Glutamatergic neuron (in vitro differentiated cells): ENCODE measurements around the gene LHX2. TPM values are rescaled to one million over a fixed set of nuclear protein-coding genes. Genes with fewer than 3 reads are reported as not detected.

Experiments used
- DNase-seq: peaks from one replicate; pipeline ENCODE4 v3.0.0; 2022
- H3K27ac Mint-ChIP-seq: one replicate; pipeline ENCODE4 v1.8.0; 2020; ENCODE audit warnings: mild to moderate bottlenecking, mixed read lengths, inconsistent platforms; ENCODE audit not compliant: unreplicated experiment
- H3K27me3 Mint-ChIP-seq: one replicate; pipeline ENCODE4 v1.8.0; 2020; ENCODE audit warnings: mild to moderate bottlenecking, moderate library complexity, mixed read lengths, inconsistent platforms; ENCODE audit not compliant: unreplicated experiment
- H3K36me3 Mint-ChIP-seq: one replicate; pipeline ENCODE4 v1.8.0; 2020; ENCODE audit warnings: mild to moderate bottlenecking, mixed read lengths, inconsistent platforms; ENCODE audit not compliant: unreplicated experiment
- H3K4me1 Mint-ChIP-seq: one replicate; pipeline ENCODE4 v1.8.0; 2020; ENCODE audit warnings: mild to moderate bottlenecking, low read depth, mixed read lengths, inconsistent platforms; ENCODE audit not compliant: unreplicated experiment
- H3K4me3 Mint-ChIP-seq: one replicate; pipeline ENCODE4 v1.8.0; 2020; ENCODE audit warnings: mild to moderate bottlenecking, mixed read lengths, inconsistent platforms; ENCODE audit not compliant: unreplicated experiment
- H3K9me3 Mint-ChIP-seq: one replicate; pipeline ENCODE4 v1.8.0; 2020; ENCODE audit warnings: mild to moderate bottlenecking, moderate library complexity, mixed read lengths, inconsistent platforms; ENCODE audit not compliant: unreplicated experiment
- CTCF ChIP-seq: fragments of 200-600 bp; sonication (generic); IDR thresholded peaks from one replicate; pipeline ENCODE4 v1.5.0; 2021; ENCODE audit not compliant: partially characterized antibody, unreplicated experiment
- total RNA-seq: library from RNA; stranded (reverse); fragmentation: NEBNext Ultra II Directional; extraction: Animal tissue kit (Norgen Biotek cat#: 25700); gene quantifications from one replicate; pipeline ENCODE4 v1.2.1, GENCODE V29; 2021; ENCODE audit not compliant: unreplicated experiment

Gene LHX2
- total RNA-seq, 1 donor from 2014 or later: 6.7 TPM

GRCh38 chr9:124024107-124024506 is 12.5 kb downstream of the LHX2 start:
- Mint-ChIP-seq H3K36me3 (peaks cover 9% of the 10 kb centered on the region), H3K27me3 (peaks cover 23% of the 10 kb centered on the region), H3K9me3 (no peaks in the 10 kb centered on the region), H3K27ac (no peak overlapping the region), H3K4me3 (no peak overlapping the region), H3K4me1 (peaks cover 3% of the 10 kb centered on the region)
- TF ChIP-seq CTCF: no peak
- DNase-seq: no peak

- Mint-ChIP-seq H3K27me3 (peaks cover 2% of the 10 kb centered on the region), H3K36me3 (no peaks in the 10 kb centered on the region), H3K27ac (no peak overlapping the region)
Observed at GRCh38 chr9:124029617-124030016, 18.0 kb downstream of the LHX2 start.

GRCh38 chr9:124030969-124031451 is 19.4 kb downstream of the LHX2 start:
- peaks cover 3% of the 10 kb centered on the region for H3K27me3 Mint-ChIP-seq
- H3K4me1 Mint-ChIP-seq: peaks cover 1% of the 10 kb centered on the region
- no peak for TF ChIP-seq CTCF
- H3K9me3 Mint-ChIP-seq: peaks cover 2% of the 10 kb centered on the region
- no peak overlapping the region for H3K27ac Mint-ChIP-seq
- no peak for DNase-seq
- no peak overlapping the region for H3K4me3 Mint-ChIP-seq
- H3K36me3 Mint-ChIP-seq: no peaks in the 10 kb centered on the region

More at GRCh38 chr9:124029617-124030016, 18.0 kb downstream of the LHX2 start:
- no peak overlapping the region for H3K4me3 Mint-ChIP-seq
- no peaks in the 10 kb centered on the region for H3K9me3 Mint-ChIP-seq
- no peak for TF ChIP-seq CTCF
- DNase-seq: no peak
- peaks cover 1% of the 10 kb centered on the region for H3K4me1 Mint-ChIP-seq

GRCh38 chr9:124032247-124032646 is 20.7 kb downstream of the LHX2 start:
- Mint-ChIP-seq H3K27me3 (peaks cover 7% of the 10 kb centered on the region), H3K4me3 (no peak overlapping the region), H3K4me1 (peaks cover 1% of the 10 kb centered on the region), H3K9me3 (peaks cover 4% of the 10 kb centered on the region), H3K27ac (no peak overlapping the region), H3K36me3 (no peaks in the 10 kb centered on the region)
- DNase-seq: peak; percentile 38
- TF ChIP-seq CTCF: no peak

- Mint-ChIP-seq H3K27ac (no peak overlapping the region), H3K4me1 (peaks cover 1% of the 10 kb centered on the region), H3K4me3 (no peak overlapping the region), H3K27me3 (peaks cover 7% of the 10 kb centered on the region), H3K36me3 (no peaks in the 10 kb centered on the region), H3K9me3 (peaks cover 4% of the 10 kb centered on the region)
- no peak for TF ChIP-seq CTCF
- DNase-seq: no peak
Observed at GRCh38 chr9:124033348-124033747, 21.8 kb downstream of the LHX2 start.
